ENCODE data around the gene PRDM16. TPM values are rescaled to one million over a fixed set of nuclear protein-coding genes. Genes with fewer than 3 reads are reported as not detected.

PRDM16 gene
- total RNA-seq, 4 donors from 2014 or later: 0.41 to 0.95 TPM; not detected in 2

DNA sequence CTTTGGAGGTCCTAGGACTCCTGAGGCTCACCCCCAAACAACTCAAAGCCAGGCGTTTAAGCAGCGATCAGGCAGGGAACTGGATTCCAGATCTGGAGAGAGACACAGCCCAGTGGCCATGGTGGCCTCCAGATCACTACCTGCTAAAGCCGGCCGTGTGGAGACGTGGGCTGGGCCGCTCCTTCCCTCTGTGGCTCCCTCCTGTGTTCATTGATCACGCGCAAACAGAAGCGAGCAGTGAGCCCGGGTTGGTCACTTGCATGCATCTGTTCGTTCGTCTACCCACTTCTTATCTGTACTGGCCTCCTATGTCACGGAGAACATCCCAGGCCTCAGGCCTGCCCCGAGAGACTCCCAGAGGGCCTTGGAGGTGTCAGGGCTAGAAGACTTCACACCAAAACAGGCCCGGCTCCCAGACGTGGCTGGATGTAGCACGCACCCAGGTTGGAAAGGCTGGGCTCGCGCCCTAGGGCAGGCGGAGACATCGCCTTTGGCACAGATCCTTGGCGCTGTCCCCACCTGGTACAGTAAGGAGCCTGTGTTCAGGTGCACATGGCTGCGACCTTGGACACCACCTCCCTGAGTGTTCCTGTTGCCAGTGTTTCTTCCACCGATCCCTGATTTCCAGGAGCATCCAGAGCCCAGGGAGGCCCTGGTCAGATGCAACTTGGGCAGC, 308.7 kb downstream of the PRDM16 start:
- WGBS, 2 donors (ENCODE audit: low coverage in 1 of 2): 91% methylated on average over 23 of the region's 24 CpGs; no CpG with 5 or more reads in 1 of the 2 donors
- in situ Hi-C loops (cut with MboI; ENCODE audit: low pct_ligation_motif_present in 1 of 4, low pct_unique_long_range_greater_than_20kb in 1 of 4, low sequenced_read_pairs in 3 of 4): no loop called here
- no peak for DNase-seq

DNA sequence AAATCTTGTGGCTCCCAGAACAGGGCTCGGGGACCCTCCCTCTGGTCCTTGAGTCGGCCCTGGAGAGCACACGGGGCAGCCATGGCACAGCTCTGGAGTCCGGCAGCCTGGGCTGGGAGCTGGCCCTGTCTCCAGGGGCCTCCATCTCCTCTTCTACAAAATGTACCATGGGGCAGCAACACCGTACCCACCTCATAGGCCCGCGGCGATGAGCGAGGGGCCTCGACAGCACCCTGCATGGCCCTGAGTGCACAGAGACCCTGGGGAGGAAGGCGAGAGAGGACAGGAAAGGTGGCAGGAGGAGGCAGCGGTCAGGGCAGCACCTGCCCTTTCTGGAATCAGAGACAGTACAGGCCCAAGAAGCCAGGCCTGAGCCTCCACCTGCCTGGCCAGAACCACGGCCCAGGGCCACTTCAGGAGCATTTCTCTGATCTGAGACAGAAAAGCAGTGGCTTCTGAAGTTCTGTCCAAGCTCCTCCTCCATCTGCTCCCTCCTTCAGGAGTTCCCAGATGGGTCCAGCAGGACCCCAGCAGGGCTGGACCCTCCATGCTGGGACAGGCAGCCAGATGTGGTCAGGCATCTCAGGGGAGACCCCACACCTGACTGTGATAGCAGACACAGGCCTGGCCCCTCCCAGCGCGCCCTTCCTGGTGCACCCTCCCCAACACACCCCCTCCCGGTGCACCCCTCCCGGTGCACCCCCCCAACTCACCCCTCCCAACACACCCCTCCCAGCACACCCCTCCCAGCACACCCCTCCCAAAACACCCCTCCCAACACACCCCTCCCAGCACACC, 309.6 kb downstream of the PRDM16 start:
- Histone ChIP-seq H3K4me1 (no peaks in the 10 kb centered on the region), H3K27ac (no peak overlapping the region), H3K9me3 (no peaks in the 10 kb centered on the region), H3K36me3 (no peaks in the 10 kb centered on the region), H3K4me3 (no peak overlapping the region), H3K27me3 (peaks cover 14% of the 10 kb centered on the region)
- 90% methylated on average over 17 of the region's 17 CpGs; no CpG with 5 or more reads in 1 of the 2 donors for WGBS, 2 donors (ENCODE audit: low coverage in 1 of 2)
- intact Hi-C loops (cut with DNase I; ENCODE audit: low total_unique reads): no loop called here
- TF ChIP-seq POLR2A (IDR thresholded peaks at IDR 0.05): no peak
- no peak for TF ChIP-seq POLR2AphosphoS5 (IDR thresholded peaks at IDR 0.05)
- no peak for TF ChIP-seq EP300 (IDR thresholded peaks at IDR 0.05; ENCODE audit: low read depth)
- TF ChIP-seq CTCF (IDR thresholded peaks at IDR 0.05): no peak
- in situ Hi-C loops (cut with MboI; ENCODE audit: low pct_ligation_motif_present in 1 of 4, low pct_unique_long_range_greater_than_20kb in 1 of 4, low sequenced_read_pairs in 3 of 4): no loop called here
- DNase-seq: no peak

More for the DNA sequence above, 308.7 kb downstream of the PRDM16 start:
- Histone ChIP-seq H3K27ac (no peak overlapping the region), H3K4me3 (no peak overlapping the region), H3K27me3 (peaks cover 14% of the 10 kb centered on the region), H3K9me3 (no peaks in the 10 kb centered on the region), H3K4me1 (no peaks in the 10 kb centered on the region), H3K36me3 (no peaks in the 10 kb centered on the region)
- TF ChIP-seq EP300 (IDR thresholded peaks at IDR 0.05; ENCODE audit: low read depth) (no peak), POLR2AphosphoS5 (IDR thresholded peaks at IDR 0.05) (no peak), POLR2A (IDR thresholded peaks at IDR 0.05) (no peak), CTCF (IDR thresholded peaks at IDR 0.05) (no peak)
- intact Hi-C loops (cut with DNase I; ENCODE audit: low total_unique reads): no loop called here

DNA sequence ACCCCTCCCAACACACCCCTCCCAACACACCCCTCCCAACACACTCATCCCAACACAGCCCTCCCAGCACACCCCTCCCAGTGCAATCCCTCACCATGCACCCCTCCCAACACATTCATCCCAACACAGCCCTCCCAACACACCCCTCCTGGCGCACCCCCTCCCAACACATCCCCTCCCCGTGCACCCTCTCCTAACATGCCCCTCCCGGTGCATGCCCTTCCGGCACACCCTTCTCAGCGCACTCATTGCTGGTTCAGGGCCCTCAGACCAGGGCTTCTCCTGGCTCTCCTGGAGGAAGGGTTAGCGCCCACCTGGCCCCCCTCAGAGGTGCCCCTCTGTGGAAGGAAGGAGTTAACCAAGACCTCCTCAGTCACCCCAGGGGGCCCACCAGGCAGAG, 310.9 kb downstream of the PRDM16 start:
- Histone ChIP-seq H3K27ac (no peak overlapping the region), H3K9me3 (no peaks in the 10 kb centered on the region), H3K27me3 (peaks cover 22% of the 10 kb centered on the region), H3K36me3 (no peaks in the 10 kb centered on the region), H3K4me1 (no peaks in the 10 kb centered on the region), H3K4me3 (no peak overlapping the region)
- 83 to 86% methylated on average over 4 to 6 of the region's 6 CpGs for WGBS, 2 donors (ENCODE audit: low coverage in 1 of 2)
- intact Hi-C loops (cut with DNase I; ENCODE audit: low total_unique reads) (no loop called here), in situ Hi-C loops (cut with MboI; ENCODE audit: low pct_ligation_motif_present in 1 of 4, low pct_unique_long_range_greater_than_20kb in 1 of 4, low sequenced_read_pairs in 3 of 4) (no loop called here)
- TF ChIP-seq CTCF (IDR thresholded peaks at IDR 0.05) (no peak), POLR2AphosphoS5 (IDR thresholded peaks at IDR 0.05) (no peak), POLR2A (IDR thresholded peaks at IDR 0.05) (no peak), EP300 (IDR thresholded peaks at IDR 0.05; ENCODE audit: low read depth) (no peak)
- no peak for DNase-seq

GRCh38 chr1:3380469-3380868, 311.5 kb downstream of the PRDM16 start:
- WGBS, 2 donors (ENCODE audit: low coverage in 1 of 2): 80 to 93% methylated on average over 6 to 11 of the region's 11 CpGs
- Histone ChIP-seq H3K36me3 (no peaks in the 10 kb centered on the region), H3K4me1 (no peaks in the 10 kb centered on the region), H3K27me3 (peaks cover 21% of the 10 kb centered on the region), H3K9me3 (no peaks in the 10 kb centered on the region), H3K4me3 (no peak overlapping the region), H3K27ac (no peak overlapping the region)
- in situ Hi-C loops (cut with MboI; ENCODE audit: low pct_ligation_motif_present in 1 of 4, low pct_unique_long_range_greater_than_20kb in 1 of 4, low sequenced_read_pairs in 3 of 4): no loop called here
- no peak for DNase-seq
- intact Hi-C loops (cut with DNase I; ENCODE audit: low total_unique reads): no loop called here
- no peak for TF ChIP-seq POLR2A (IDR thresholded peaks at IDR 0.05)
- no peak for TF ChIP-seq EP300 (IDR thresholded peaks at IDR 0.05; ENCODE audit: low read depth)
- no peak for TF ChIP-seq POLR2AphosphoS5 (IDR thresholded peaks at IDR 0.05)
- no peak for TF ChIP-seq CTCF (IDR thresholded peaks at IDR 0.05)
